DND-41 (cell line): Measurements from ENCODE around the gene GOLGB1.

ENCODE experiments used
- ATAC-seq: fragments of 200-7000 bp; cut with Tn5 transposase; 3 replicates; pipeline ENCODE4 v1.9.1; 2021; ENCODE audit warnings: low read depth; ENCODE audit not compliant: insufficient read depth
- DNase-seq: peaks from one replicate; pipeline ENCODE4 v3.0.0-alpha.2; 2020
- H2AFZ ChIP-seq: 2 replicates; pipeline ENCODE4 v1.6.0; 2012; ENCODE audit warnings: low read depth, low read length
- H3K27ac ChIP-seq: 2 replicates; pipeline ENCODE4 v1.5.1; 2012; ENCODE audit warnings: low read length, inconsistent platforms
- H3K27me3 ChIP-seq: fragments of 200-600 bp; sonication (generic); 2 replicates; pipeline ENCODE4 v1.6.0; 2012; ENCODE audit warnings: low read length, mild to moderate bottlenecking, inconsistent platforms; ENCODE audit not compliant: insufficient read depth, poor library complexity
- H3K36me3 ChIP-seq: 2 replicates; pipeline ENCODE4 v1.5.1; 2012; ENCODE audit warnings: low read length, inconsistent platforms; ENCODE audit not compliant: insufficient read depth
- H3K4me1 ChIP-seq: 2 replicates; pipeline ENCODE4 v1.5.1; 2012; ENCODE audit warnings: mild to moderate bottlenecking, low read length; ENCODE audit not compliant: insufficient read depth
- H3K4me2 ChIP-seq: 2 replicates; pipeline ENCODE4 v1.6.0; 2012; ENCODE audit warnings: mild to moderate bottlenecking, moderate library complexity, low read length, inconsistent platforms; ENCODE audit not compliant: insufficient read depth
- H3K4me3 ChIP-seq, 2 experiments: fragments of 200-600 bp in 1 of 2; shearing (Covaris generic) in 1 of 2; 2 replicates each; pipeline ENCODE4 v1.5.1; 2012 to 2016; ENCODE audit warnings: inconsistent platforms in 2 of 2, low read length in 2 of 2, mild to moderate bottlenecking in 2 of 2, low read depth in 1 of 2, moderate library complexity in 1 of 2
- H3K79me2 ChIP-seq: 2 replicates; pipeline ENCODE4 v1.6.0; 2012; ENCODE audit warnings: low read length, inconsistent platforms; ENCODE audit not compliant: insufficient read depth
- H3K9ac ChIP-seq: 2 replicates; pipeline ENCODE4 v1.6.0; 2012; ENCODE audit warnings: low read depth, mild to moderate bottlenecking, inconsistent platforms, low read length, moderate library complexity
- H3K9me3 ChIP-seq: 2 replicates; pipeline ENCODE4 v1.5.1; 2012; ENCODE audit warnings: low read length, moderate library complexity, mild to moderate bottlenecking, inconsistent platforms; ENCODE audit not compliant: insufficient read depth, severe bottlenecking
- H4K20me1 ChIP-seq: 2 replicates; pipeline ENCODE4 v1.6.0; 2012; ENCODE audit warnings: low read length; ENCODE audit not compliant: insufficient read depth
- EZH2 ChIP-seq: IDR thresholded peaks from 3 replicates; pipeline ENCODE4 v1.6.1; 2012; ENCODE audit warnings: borderline replicate concordance, low read depth, mild to moderate bottlenecking, moderate library complexity, low read length, inconsistent platforms; ENCODE audit not compliant: severe bottlenecking
- TF ChIP-seq, protein P1 (sequence below): IDR thresholded peaks from 2 replicates; pipeline ENCODE4 v1.5.1; 2012; ENCODE audit warnings: borderline replicate concordance, low read length, moderate library complexity, mild to moderate bottlenecking; ENCODE audit not compliant: poor library complexity, severe bottlenecking; ENCODE audit errors: extremely low read depth

Gene GOLGB1, protein sequence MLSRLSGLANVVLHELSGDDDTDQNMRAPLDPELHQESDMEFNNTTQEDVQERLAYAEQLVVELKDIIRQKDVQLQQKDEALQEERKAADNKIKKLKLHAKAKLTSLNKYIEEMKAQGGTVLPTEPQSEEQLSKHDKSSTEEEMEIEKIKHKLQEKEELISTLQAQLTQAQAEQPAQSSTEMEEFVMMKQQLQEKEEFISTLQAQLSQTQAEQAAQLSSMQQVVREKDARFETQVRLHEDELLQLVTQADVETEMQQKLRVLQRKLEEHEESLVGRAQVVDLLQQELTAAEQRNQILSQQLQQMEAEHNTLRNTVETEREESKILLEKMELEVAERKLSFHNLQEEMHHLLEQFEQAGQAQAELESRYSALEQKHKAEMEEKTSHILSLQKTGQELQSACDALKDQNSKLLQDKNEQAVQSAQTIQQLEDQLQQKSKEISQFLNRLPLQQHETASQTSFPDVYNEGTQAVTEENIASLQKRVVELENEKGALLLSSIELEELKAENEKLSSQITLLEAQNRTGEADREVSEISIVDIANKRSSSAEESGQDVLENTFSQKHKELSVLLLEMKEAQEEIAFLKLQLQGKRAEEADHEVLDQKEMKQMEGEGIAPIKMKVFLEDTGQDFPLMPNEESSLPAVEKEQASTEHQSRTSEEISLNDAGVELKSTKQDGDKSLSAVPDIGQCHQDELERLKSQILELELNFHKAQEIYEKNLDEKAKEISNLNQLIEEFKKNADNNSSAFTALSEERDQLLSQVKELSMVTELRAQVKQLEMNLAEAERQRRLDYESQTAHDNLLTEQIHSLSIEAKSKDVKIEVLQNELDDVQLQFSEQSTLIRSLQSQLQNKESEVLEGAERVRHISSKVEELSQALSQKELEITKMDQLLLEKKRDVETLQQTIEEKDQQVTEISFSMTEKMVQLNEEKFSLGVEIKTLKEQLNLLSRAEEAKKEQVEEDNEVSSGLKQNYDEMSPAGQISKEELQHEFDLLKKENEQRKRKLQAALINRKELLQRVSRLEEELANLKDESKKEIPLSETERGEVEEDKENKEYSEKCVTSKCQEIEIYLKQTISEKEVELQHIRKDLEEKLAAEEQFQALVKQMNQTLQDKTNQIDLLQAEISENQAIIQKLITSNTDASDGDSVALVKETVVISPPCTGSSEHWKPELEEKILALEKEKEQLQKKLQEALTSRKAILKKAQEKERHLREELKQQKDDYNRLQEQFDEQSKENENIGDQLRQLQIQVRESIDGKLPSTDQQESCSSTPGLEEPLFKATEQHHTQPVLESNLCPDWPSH (N-terminal part only)

DNA sequence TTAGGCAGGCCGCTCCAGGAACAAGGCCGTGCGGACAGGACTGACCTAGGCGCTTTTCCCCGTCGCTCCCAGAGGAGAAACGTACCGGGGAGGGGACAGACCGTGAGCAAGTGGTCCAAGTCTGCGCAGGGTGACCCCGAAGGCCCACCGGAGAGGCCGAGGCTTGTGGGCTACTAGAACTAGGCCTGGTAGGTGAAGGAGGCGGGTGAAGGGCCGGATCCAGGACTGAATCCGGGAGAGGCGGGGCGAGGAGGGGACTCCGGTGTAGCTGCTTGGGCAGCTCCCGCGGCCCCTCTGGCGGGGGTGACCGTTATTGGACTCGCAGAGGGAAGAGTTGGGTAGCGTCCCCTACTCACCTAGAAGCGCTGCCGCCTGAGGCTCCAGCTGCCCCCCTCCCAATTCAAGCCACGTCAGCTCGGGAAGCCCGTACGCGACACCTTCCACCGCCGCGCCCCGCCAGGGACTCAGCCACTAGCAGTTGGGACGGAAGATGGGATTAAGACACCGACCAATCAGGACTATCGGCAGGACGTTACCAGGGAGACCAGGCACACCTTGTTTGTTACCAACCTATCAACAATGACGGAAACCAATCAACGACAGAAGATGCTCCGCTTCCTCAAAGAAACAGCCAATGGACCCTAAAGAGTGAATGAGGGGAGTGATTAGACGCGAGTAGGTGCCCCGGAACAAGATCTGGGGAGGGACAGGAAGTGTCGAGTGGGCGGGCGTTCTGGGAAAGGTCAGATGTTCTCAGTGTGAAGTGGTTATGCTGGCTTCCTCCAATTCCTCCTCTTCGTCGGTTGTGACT, at the start of gene GOLGB1:
Gene GOLGB1 (minus strand): TSS at position 466 of the 811 bp plus-strand sequence. CDS start 18,770 bp downstream, outside the sequence.
- no peaks in the 10 kb centered on the region; the same call in 1 of the 2 replicates for H3K36me3 ChIP-seq
- TF ChIP-seq EZH2 = no peak
- TF ChIP-seq, protein P1, sequence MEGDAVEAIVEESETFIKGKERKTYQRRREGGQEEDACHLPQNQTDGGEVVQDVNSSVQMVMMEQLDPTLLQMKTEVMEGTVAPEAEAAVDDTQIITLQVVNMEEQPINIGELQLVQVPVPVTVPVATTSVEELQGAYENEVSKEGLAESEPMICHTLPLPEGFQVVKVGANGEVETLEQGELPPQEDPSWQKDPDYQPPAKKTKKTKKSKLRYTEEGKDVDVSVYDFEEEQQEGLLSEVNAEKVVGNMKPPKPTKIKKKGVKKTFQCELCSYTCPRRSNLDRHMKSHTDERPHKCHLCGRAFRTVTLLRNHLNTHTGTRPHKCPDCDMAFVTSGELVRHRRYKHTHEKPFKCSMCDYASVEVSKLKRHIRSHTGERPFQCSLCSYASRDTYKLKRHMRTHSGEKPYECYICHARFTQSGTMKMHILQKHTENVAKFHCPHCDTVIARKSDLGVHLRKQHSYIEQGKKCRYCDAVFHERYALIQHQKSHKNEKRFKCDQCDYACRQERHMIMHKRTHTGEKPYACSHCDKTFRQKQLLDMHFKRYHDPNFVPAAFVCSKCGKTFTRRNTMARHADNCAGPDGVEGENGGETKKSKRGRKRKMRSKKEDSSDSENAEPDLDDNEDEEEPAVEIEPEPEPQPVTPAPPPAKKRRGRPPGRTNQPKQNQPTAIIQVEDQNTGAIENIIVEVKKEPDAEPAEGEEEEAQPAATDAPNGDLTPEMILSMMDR = no peak
- H4K20me1 ChIP-seq = peaks cover 4% of the 10 kb centered on the region; the same call in 1 of the 2 replicates
- peak within 1 kb of the TSS; percentile 77 for H3K9ac ChIP-seq
- DNase-seq (peak; percentile 94), ATAC-seq (peak; percentile 95)
- peak within 1 kb of the TSS; percentile 88 for H2AFZ ChIP-seq
- H3K4me1 ChIP-seq = peaks cover 28% of the 10 kb centered on the region
- H3K9me3 ChIP-seq = no peaks in the 10 kb centered on the region
- H3K4me3 ChIP-seq = peak within 1 kb of the TSS; percentile 67 to 82
- no peaks in the 10 kb centered on the region for H3K27me3 ChIP-seq
- H3K79me2 ChIP-seq = peaks cover 33% of the 10 kb centered on the region
- H3K27ac ChIP-seq = peak within 1 kb of the TSS; percentile 71
- H3K4me2 ChIP-seq = peak within 1 kb of the TSS; percentile 85

DNA sequence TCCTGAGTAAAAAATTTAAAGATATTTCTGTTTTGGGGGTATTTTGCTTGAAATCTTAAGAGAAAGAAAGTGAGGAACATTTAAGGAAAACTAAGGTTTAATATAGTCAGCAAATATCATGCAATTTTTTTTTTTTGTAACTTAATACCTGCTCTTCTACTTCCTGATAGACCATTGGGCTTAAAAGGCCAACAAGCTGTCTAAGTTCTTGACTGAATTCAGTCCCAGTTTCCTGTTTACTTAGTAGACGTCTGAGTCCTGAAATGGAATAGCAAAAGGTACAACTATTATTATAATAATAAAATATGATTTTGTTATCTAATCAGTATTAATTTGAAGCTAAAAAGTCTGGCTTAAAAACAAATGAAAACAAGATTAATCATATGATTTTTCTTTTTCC, 47.4 kb upstream of the GOLGB1 start:
- Histone ChIP-seq H3K27ac (no peak overlapping the region), H3K36me3 (peaks cover 58% of the 10 kb centered on the region; the same call in 1 of the 2 replicates), H2AFZ (no peak overlapping the region), H3K9ac (no peak overlapping the region), H3K27me3 (no peaks in the 10 kb centered on the region), H3K4me2 (no peak overlapping the region), H3K9me3 (no peaks in the 10 kb centered on the region), H3K4me1 (no peaks in the 10 kb centered on the region), H3K79me2 (no peaks in the 10 kb centered on the region), H3K4me3 (no peak overlapping the region), H4K20me1 (no peaks in the 10 kb centered on the region)
- DNase-seq (no peak), ATAC-seq (no peak)
- no peak for TF ChIP-seq EZH2
- TF ChIP-seq, protein P1 = no peak

DNA sequence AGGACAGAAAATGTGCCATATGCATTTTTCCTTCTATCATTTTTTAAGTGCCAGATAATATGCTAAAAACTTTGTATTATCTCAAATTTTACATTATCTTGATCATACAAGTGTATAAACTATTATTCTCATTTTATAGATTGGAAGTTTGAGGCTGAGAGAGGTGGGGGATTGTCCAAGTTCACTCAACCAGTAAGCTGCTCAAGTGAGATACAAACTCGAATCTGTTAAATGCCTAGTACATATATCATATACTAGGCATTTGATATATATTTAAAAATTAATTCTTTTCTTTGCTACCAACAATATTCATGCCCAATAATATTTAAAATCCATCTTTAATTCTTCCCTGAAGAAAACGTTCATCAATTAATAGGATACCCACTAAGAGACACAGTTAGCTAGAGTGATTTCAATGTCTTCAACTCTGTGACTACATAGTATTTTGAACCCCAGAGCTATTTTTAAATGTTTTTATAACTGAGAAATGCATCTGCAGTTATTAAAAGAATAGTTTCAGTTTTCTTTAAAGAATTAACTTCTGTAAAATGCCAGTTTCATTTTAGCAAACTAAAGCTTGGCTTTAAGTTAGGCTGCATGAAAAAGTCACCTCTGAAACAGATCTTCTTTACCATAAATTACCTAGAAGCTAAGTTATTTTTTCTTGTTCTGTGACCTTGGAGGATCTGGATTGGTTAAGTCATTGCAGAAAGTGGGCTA, 44.9 kb upstream of the GOLGB1 start:
- DNase-seq = no peak
- H3K79me2 ChIP-seq = no peaks in the 10 kb centered on the region
- no peak overlapping the region for H3K4me3 ChIP-seq
- H4K20me1 ChIP-seq = no peaks in the 10 kb centered on the region
- no peak for TF ChIP-seq EZH2
- TF ChIP-seq, protein P1 = no peak
- H3K27me3 ChIP-seq = no peaks in the 10 kb centered on the region
- H3K36me3 ChIP-seq = peaks cover 75% of the 10 kb centered on the region; the same call in 1 of the 2 replicates
- no peak overlapping the region for H3K27ac ChIP-seq
- no peak overlapping the region for H2AFZ ChIP-seq
- no peak for ATAC-seq
- H3K9me3 ChIP-seq = no peaks in the 10 kb centered on the region
- no peak overlapping the region for H3K9ac ChIP-seq
- no peaks in the 10 kb centered on the region for H3K4me1 ChIP-seq
- H3K4me2 ChIP-seq = no peak overlapping the region
